ENCODE data around the gene IKZF3. TPM values are rescaled to one million over a fixed set of nuclear protein-coding genes. Genes with fewer than 3 reads are reported as not detected.

Gene IKZF3
- total RNA-seq, 4 donors from 2014 or later = 0.98 to 1.9 (median 1.4) TPM

DNA sequence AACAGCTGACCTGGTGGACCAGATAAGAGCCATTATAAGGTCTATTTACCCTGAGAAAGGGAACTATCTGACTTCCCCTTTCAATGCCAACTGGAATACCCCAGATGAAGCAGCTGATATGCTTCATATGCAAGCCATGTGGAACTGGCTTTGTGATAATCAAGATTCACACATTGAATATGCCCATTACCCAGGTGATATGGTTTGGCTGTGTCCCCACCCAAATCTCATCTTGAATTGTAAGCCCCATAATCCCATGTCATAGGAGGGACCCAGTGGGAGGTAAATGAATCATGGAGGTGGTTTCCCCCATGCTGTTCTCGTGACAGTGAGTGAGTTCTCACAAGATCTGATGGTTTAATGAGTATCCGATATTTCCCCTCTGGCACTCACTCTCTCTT, 42.1 kb downstream of the IKZF3 start:
- no peak for TF ChIP-seq CTCF (IDR thresholded peaks at IDR 0.05; ENCODE audit: low read depth)

DNA sequence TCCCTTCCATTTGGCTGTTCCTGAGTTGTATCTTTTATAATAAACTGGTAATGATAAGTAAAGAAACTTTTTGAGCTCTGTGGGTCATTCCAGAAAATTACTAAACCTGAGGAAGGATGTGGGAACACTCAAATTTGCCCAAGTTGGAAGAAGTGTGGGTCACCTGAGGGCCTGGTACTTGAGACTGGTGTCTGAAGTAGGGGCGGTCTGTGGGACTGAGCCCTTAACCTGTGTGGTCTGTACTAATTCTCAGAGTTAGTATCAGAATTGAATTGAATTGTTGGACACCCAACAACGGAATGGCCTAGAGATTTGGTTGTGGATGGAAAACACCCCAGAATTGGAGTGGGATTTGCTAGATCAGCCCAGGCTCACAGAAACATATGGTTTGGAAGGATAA, 43.1 kb downstream of the IKZF3 start:
- no peak for TF ChIP-seq CTCF (IDR thresholded peaks at IDR 0.05; ENCODE audit: low read depth)

- TF ChIP-seq CTCF (IDR thresholded peaks at IDR 0.05; ENCODE audit: low read depth) = no peak
These were observed 43.6 kb downstream of the IKZF3 start for GRCh38 chr17:39820541-39820940.

GRCh38 chr17:39818358-39819000, 45.6 kb downstream of the IKZF3 start:
- no peak for TF ChIP-seq CTCF (IDR thresholded peaks at IDR 0.05; ENCODE audit: low read depth)

- no peak for TF ChIP-seq CTCF (IDR thresholded peaks at IDR 0.05; ENCODE audit: low read depth)
These were observed 47.8 kb downstream of the IKZF3 start for GRCh38 chr17:39816272-39816671.

GRCh38 chr17:39814497-39814896, 49.6 kb downstream of the IKZF3 start:
- no peak for TF ChIP-seq CTCF (IDR thresholded peaks at IDR 0.05; ENCODE audit: low read depth)

DNA sequence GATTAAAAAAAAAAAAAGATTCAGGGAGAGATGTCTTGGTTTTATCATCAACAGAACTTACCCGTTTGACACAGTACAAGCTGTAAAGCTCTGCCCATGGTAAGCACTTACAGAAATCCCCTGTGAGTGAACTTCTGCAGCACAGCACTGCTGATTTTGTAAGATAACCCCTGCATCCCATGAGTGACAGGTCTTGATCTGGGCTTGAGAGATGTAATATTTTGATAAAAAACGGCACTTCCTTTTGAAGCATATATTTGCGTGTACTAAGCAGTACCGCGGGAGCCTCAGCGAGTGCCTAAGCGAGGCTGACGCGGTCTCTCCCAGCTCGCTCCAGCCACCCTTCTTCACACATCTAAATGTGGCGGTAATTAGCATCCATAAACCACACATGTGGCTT, 50.5 kb downstream of the IKZF3 start:
- TF ChIP-seq CTCF (IDR thresholded peaks at IDR 0.05; ENCODE audit: low read depth) = no peak
